Ishikawa (cell line): ENCODE results near the gene BMPR1B.

Experiments
- CEBPB ChIP-seq: IDR thresholded peaks from 2 replicates; pipeline ENCODE4 v1.6.1; 2012
- CREB1 ChIP-seq: IDR thresholded peaks from 2 replicates; pipeline ENCODE4 v1.6.1; 2012; ENCODE audit warnings: low read depth
- EGR1 ChIP-seq: IDR thresholded peaks from 2 replicates; pipeline ENCODE4 v1.6.1; 2012
- EP300 ChIP-seq: IDR thresholded peaks from 2 replicates; pipeline ENCODE4 v1.6.1; 2012; ENCODE audit warnings: borderline replicate concordance
- FOXM1 ChIP-seq: IDR thresholded peaks from 2 replicates; pipeline ENCODE4 v1.6.1; 2012; ENCODE audit warnings: low read depth, borderline replicate concordance
- NFIC ChIP-seq: IDR thresholded peaks from 2 replicates; pipeline ENCODE4 v1.6.1; 2012
- RAD21 ChIP-seq: IDR thresholded peaks from 2 replicates; pipeline ENCODE4 v1.6.1; 2012; ENCODE audit warnings: low read depth
- TAF1 ChIP-seq: IDR thresholded peaks from 2 replicates; pipeline ENCODE4 v1.6.1; 2012; ENCODE audit warnings: low read depth, mild to moderate bottlenecking
- TCF12 ChIP-seq: IDR thresholded peaks from 2 replicates; pipeline ENCODE4 v1.6.1; 2012; ENCODE audit warnings: low read depth
- TEAD4 ChIP-seq: IDR thresholded peaks from 2 replicates; pipeline ENCODE4 v1.6.1; 2012
- YY1 ChIP-seq: IDR thresholded peaks from 2 replicates; pipeline ENCODE4 v1.6.1; 2012; ENCODE audit warnings: low read depth
- ZBTB7A ChIP-seq: IDR thresholded peaks from 2 replicates; pipeline ENCODE4 v1.6.1; 2012; ENCODE audit warnings: low read depth
- TF ChIP-seq, protein P1 (sequence below): IDR thresholded peaks from 2 replicates; pipeline ENCODE4 v1.6.1; 2012
- TF ChIP-seq, protein P2 (sequence below): IDR thresholded peaks from 2 replicates; pipeline ENCODE4 v1.6.1; 2012
- TF ChIP-seq, protein P3 (sequence below): IDR thresholded peaks from 2 replicates; pipeline ENCODE4 v1.6.1; 2012; ENCODE audit warnings: low read depth, mild to moderate bottlenecking

The BMPR1B gene

DNA sequence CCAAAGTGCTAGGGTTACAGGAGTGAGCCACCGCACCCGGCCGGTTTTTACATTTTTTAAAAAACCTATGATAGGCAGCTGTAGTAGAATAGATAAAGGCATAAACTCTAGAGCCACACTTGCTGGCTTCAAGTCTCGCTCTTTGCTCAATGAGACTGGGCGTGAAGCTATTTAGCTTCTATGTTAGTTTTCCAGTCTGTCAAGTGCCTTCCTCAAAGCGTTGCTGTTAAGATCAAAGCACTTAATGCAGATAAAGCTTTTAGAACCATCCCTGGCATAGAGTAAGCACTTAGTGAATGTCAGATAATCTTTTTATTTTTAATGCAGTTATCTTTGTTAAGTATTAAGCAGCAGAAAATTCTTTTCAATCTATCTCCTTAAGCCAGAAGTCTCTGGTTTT lies 42.0 kb upstream of the BMPR1B start:
- TF ChIP-seq TCF12 (no peak), TEAD4 (no peak), EGR1 (no peak)

DNA sequence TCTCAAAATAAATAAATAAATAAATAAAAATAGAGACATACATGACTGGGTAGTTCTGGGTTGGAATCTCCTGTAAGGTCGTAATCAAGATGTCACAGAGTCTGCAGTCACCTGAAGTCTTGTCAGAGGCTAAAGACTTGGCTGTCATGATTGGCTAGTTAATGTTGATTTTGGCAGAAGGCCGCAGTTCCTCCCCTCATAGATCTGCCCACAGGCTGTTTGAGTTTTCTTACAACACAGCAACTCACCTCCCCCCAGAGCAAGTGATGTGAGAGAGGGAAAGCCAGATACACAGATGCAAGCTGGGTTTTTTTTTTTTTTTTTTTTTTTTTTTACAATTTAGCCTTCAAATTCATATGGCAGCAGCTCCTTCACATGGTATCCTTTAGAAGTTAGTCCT lies 36.4 kb upstream of the BMPR1B start:
- no peak for TF ChIP-seq TAF1
- no peak for TF ChIP-seq EGR1
- TF ChIP-seq, protein P1, sequence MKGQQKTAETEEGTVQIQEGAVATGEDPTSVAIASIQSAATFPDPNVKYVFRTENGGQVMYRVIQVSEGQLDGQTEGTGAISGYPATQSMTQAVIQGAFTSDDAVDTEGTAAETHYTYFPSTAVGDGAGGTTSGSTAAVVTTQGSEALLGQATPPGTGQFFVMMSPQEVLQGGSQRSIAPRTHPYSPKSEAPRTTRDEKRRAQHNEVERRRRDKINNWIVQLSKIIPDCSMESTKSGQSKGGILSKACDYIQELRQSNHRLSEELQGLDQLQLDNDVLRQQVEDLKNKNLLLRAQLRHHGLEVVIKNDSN = no peak

DNA sequence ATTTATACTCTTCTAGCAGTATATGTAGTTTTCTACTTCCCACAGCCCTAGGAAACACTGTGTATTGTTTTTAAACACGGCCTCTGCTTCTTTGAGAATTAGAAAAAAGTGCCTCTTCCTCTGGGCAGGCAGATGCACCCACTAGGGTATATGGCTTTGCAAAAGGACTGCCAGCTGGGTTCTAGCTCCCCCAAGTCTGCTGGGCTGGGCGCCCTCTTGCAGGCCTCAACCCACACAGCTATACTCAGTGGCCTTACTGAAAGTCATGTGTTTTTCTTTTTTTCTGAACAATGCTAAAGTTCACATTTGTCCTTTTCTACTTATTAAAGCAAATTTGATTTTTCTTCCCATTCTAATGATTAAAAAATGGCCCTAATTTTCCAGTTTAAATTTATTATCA lies 35.5 kb upstream of the BMPR1B start:
- TF ChIP-seq EP300 (no peak), EGR1 (no peak), ZBTB7A (no peak), CEBPB (no peak), TAF1 (no peak), TCF12 (no peak), YY1 (no peak), FOXM1 (no peak), TEAD4 (no peak), NFIC (no peak), CREB1 (no peak), RAD21 (no peak)
- TF ChIP-seq, protein P1 = no peak
- TF ChIP-seq, protein P2, sequence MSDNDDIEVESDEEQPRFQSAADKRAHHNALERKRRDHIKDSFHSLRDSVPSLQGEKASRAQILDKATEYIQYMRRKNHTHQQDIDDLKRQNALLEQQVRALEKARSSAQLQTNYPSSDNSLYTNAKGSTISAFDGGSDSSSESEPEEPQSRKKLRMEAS = no peak
- TF ChIP-seq, protein P3, sequence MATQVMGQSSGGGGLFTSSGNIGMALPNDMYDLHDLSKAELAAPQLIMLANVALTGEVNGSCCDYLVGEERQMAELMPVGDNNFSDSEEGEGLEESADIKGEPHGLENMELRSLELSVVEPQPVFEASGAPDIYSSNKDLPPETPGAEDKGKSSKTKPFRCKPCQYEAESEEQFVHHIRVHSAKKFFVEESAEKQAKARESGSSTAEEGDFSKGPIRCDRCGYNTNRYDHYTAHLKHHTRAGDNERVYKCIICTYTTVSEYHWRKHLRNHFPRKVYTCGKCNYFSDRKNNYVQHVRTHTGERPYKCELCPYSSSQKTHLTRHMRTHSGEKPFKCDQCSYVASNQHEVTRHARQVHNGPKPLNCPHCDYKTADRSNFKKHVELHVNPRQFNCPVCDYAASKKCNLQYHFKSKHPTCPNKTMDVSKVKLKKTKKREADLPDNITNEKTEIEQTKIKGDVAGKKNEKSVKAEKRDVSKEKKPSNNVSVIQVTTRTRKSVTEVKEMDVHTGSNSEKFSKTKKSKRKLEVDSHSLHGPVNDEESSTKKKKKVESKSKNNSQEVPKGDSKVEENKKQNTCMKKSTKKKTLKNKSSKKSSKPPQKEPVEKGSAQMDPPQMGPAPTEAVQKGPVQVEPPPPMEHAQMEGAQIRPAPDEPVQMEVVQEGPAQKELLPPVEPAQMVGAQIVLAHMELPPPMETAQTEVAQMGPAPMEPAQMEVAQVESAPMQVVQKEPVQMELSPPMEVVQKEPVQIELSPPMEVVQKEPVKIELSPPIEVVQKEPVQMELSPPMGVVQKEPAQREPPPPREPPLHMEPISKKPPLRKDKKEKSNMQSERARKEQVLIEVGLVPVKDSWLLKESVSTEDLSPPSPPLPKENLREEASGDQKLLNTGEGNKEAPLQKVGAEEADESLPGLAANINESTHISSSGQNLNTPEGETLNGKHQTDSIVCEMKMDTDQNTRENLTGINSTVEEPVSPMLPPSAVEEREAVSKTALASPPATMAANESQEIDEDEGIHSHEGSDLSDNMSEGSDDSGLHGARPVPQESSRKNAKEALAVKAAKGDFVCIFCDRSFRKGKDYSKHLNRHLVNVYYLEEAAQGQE = no peak

DNA sequence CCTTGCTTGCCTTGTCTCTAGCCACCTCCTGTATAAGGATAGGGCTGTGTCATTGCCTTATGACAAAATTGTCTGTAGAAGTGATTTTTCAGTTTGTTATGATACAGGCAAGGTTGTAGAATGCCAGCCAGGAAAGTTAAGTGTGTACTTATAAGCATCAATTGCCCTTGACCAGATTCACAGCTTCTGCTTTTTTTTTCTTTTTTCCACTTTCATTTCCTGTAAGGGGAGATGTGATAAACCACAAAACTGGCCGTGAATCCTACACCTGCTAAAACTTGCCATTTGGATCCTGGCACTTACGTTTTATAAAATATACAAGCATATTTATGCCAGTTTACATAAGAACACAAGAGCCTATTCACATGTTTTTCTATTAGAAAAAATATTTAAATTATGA lies 35.0 kb upstream of the BMPR1B start:
- TF ChIP-seq, protein P2 = no peak
- TF ChIP-seq NFIC = no peak
- TF ChIP-seq, protein P3 = no peak
- TF ChIP-seq EGR1 = no peak
- TF ChIP-seq CEBPB = no peak
- TF ChIP-seq FOXM1 = no peak
- TF ChIP-seq YY1 = no peak
- TF ChIP-seq EP300 = no peak
- no peak for TF ChIP-seq CREB1
- TF ChIP-seq, protein P1 = no peak

DNA sequence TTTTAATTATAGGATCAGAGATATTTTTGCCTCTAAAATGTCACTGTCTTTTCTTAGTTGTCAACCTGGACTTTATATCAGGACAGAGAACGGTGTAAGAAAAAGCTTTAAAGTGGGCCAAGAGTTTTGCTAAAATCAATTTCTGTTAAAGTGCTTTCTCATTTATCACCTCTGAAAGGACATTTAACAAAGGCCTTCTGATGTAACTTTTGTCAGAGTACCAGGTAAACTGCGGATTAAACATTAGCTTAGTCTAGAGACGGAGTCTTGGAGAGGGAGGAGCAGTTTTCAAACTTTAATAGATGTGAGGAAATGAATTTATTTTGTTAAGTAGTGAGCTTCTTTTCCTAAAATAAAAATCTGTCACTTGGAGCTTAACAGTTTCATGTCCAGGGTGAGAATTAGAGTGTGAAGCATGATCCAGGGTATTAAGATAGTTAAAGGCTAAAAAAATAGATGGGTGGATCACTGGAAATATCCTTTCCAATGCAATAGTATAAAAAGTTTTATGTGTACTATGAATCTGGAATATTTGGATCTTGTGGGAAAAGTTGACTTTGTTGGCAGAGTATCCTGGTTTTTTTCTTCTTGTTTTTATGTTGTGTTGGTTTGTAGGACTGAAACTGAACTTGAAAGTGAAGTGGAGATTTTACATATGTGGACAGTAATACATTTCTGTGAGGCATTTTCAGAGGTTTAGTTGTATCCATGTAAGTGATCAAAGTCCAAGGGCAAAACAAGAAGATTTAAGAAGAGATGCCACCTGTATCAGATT lies 33.6 kb upstream of the BMPR1B start:
- TF ChIP-seq CEBPB (no peak), EP300 (no peak), FOXM1 (no peak), YY1 (no peak), RAD21 (no peak), CREB1 (no peak), EGR1 (no peak), ZBTB7A (no peak), TAF1 (no peak), TEAD4 (no peak), TCF12 (no peak), NFIC (no peak)
- TF ChIP-seq, protein P1 = no peak
- TF ChIP-seq, protein P3 = no peak
- TF ChIP-seq, protein P2 = no peak
